Superior temporal gyrus (tissue), 1 donor: ENCODE data around the gene LHX3.

Source experiments
- DNase-seq: peaks from one replicate; pipeline ENCODE4 v3.0.0-alpha.2; 2016; ENCODE audit errors: extremely low spot score

The LHX3 gene

DNA sequence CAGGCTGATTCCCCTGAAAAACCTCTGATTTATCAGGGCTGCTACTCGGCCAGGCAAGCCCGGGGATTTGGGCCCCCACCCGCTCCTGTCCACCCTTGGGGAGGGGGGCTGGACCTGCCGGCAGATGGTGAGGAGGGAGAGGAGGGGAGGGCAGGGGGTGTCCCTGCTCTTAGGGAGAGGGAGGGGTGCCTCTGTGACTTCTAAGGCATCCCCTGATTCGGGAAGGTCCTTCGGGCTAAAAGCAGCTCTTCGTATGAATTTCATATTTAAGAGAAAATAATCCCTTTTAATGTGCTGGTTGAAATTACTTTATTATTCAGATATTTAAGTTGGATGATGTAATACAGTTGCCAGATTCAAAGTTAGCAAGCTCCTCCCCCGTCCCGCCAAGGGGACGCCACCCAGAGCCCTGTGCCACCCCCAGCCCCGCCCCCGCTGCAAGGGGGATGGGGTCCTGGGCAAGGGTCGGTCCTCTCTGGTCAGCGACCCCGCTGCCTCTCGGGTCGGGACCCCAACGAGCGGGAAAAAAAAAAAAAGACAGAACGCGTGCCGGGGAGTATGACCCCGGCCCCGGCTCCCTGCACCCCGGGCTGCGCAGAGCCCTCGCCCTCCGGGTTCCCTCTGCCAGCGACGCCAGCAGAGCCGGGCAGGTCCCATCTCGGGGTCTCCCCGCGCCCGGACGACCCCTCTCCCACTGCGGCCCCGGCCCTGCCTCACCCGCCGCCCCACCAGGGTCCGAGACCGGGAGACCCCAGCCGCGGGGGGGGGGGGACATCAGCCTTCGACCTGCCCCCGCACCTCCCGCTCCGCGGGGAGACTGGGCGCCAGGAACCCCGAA lies 12.4 kb downstream of the LHX3 start:
- DNase-seq = no peak

- DNase-seq = no peak
These were observed 13.0 kb downstream of the LHX3 start for GRCh38 chr9:136191960-136192286.

DNA sequence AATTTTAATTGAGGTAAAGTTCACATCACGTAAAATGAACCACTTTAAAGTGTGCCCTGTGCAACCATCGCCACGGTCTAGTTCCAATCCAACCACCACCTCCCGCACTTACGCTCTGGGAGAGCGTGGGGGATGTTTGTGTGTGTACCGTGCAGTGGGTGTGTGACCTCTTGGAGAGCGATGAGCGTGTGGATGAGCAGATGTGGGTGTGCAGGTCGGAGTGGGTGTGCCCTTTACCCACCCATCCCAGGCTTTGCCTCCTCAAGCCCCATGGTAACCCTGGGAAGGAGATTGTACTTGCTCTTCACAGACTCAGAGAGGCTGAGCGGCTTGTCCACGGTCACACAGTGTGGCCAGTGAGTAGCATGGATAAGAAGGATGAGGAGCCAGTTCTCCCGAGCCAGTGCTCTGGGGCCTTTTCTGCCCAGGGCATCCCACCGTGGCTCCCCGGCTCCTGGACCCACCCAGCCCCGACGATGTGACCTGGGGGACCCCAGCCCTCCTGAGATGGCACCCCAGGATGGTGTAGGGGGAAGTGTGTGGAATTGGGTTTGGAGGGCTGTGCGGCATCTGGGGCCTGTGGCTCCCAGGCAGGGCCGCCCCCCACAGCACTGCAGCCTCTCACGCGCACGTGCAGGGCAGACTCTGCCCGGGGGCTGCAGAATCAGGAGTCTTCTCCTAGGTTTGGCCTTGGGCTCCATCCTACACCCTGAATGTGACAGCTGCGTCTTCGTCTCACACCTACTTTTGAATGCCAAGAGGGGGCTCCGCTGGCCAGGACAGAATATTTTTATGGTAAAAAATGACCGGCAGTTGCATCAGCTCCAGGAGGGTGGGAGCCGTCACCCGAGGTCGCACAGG lies 13.6 kb downstream of the LHX3 start:
- DNase-seq = no peak

DNA sequence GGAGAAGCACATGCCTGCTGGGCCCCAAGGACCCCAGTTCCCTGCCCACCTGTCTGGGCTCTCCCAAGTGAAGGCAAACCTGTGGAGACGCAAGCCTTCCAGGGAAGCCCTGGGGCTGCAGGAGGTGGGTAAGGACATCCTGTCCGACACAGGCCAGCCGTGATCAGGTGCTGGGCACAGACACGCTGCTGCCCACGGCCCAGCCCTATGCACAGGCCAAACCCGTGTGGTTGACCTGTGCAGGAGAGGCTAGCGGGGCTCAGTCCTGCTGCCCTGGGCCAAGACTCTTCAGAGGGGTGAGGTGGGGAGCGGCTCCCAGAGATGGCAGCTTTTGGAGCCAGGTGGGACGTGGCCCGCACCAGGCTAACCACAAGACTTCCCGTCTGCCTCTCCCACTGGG lies 14.3 kb downstream of the LHX3 start:
- DNase-seq = no peak

GRCh38 chr9:136190237-136190601 lies 14.7 kb downstream of the LHX3 start:
- no peak for DNase-seq

DNA sequence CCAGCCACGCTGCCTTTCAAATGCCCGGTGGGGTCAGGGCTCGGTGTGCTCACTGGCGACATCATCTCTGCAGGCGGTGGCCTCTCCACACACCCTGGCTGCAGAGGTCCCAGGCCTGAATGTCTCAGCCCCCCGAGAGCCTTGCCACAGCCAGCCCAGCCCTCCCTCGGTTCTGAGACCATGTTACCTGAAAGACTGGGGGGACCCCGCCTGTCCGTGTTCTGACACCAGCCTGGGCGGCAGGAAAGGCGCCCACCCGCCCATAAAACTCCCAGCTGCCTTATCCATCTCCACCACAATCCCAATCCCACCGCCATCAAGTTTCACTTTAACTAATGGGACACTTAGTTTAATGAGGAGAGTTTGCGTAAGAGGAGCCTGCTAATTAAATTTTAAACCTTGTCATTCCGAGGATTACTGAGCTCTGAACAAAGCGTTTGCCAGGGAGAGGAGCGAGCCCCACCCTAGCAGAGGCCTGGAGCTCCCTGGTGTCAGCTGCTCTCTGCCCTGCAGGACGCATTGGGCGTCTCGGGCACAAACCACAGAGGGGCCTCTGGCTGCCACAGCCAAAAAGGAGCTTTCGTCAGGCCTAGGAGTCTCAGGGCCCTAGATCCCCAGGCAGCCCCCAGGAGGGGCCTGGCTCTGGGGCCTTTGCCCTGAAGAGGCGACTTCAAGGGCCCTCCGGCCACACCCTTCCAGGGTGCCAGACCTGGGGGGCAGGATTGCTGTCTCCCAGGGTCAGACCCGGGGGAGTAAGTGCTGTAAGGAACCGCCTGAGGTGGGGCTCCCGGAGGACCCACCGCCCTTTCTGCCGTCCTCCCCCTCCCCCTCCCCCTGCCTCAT lies 15.3 kb downstream of the LHX3 start:
- DNase-seq = no peak

DNA sequence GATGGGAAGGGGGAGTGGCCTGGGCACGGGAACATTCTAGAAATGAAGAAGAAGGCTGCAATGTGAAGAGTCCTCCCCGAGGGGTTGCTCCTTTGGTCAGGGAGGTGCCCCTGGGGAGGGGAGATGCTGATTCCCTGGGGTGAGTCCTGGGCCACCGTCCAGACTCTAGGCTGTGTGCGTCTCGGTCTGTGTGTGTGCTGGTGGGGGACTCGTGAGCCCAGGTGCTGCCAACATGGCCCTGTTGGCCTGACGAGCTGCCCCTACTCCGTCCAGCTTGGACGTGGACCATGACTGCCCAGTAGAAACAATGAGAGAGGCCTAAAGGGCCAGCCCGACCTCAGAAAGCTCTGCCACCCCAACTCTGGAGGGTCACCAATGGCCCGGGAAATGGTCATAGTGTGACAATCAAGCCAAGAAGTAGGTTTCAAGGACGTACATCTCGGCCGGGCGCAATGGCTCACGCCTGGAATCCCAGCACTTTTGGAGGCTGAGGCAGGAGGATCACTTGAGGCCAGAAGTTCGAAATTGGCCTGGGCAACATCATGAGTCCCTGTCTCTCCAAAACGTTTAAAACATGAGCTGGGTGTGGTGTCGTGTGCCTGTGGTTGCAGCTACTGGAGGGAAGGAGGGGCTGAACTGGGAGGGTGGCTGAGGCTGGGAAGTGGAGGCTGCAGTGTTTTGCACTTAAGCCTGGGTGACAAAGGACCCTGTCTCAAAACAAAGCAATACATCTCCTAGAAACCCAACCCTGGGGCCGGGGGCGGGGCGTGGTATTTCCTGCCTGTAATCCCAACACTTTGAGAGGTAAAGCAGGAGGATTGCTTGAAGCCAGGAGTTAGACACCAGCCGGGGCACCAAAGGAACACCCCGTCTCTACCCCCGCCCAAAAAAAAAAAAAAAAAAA lies 17.0 kb downstream of the LHX3 start:
- no peak for DNase-seq

- no peak for DNase-seq
These were observed 17.7 kb downstream of the LHX3 start for GRCh38 chr9:136187197-136187596.

DNA sequence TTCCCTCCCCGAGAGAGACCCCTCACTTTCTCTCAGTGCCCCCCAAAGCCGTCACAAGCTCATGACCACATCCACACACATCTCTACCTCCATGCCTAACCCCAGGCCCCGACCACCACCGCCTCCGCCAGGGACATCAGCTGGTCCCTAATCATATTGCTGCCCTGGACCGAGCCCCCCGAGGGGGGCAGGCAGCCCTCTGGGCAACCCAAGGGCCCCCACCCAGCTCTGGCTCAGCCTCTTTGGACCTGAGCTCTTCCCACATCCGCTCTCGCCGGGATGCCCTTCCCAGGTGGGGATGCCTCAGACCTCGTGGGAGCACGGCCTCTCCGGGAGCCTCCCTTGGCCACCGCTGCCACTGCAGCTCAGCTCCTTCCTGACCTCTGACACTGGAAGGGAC lies 18.5 kb downstream of the LHX3 start:
- no peak for DNase-seq

- no peak for DNase-seq
These were observed 19.1 kb downstream of the LHX3 start for GRCh38 chr9:136185596-136186366.

DNA sequence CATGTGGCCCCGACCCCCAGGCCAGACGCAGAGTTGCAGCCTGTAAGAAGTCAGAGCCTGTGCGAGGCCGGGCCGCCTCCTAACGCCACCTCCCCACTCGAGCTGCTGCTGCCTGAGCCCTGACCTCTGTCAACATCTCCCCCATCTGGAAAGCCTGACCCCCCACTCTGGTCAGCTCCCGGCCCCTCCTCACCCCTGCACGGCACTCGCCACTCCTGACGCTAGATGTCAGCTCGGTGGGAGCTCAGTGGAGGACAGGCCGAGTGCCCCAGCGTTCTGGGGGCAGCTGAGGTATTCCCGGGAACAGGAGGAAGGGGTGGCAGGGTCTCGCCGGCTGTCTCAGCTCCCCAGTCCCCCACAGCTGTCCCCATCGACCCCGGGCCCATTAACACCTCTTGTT lies 19.9 kb downstream of the LHX3 start:
- DNase-seq = no peak

DNA sequence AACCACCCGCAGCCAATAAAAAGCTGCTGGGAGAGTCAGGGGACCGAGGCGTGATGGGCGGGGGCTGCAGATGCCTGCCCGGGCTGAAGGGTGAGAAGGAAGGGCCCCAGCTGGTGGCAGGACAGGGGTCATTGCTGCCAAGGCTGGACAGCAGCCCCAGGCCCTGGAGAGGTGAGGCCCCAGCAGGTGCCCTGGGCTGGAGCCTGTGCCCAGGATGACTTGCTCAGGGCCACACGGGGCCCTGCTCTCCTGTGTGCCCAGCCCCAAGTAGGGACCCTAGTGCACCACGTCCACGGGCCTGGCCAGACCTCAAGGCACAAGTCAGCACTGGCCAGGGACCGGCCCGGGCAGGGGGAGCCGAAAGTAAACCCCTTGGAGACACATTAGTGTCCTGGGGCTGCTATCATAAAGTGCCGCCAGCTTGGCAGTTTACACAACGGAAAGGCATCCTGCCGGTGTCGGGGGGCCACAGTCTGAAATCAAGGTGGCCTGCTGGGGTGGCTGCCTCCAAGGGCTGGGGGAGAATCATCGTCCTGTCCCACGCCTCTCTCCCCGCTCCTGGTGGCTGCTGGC lies 22.0 kb downstream of the LHX3 start:
- DNase-seq = no peak

DNA sequence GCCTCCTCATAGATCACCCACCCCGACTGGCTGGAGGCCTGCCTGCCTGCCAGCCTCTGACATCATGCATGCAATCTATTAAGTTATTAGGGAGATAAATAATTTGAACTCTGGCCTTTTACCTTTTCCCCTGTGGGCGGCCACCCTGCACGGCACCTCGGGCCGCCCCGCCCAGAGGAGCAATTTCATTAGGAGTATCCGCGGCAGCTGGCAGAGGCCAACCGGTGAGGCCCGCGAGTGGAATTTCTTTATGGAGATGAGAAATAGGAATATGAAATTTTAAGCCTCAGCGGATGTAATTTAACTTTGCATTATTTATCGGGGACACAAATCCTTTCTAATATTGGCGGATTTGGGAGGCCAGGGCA lies 22.5 kb downstream of the LHX3 start:
- no peak for DNase-seq

DNA sequence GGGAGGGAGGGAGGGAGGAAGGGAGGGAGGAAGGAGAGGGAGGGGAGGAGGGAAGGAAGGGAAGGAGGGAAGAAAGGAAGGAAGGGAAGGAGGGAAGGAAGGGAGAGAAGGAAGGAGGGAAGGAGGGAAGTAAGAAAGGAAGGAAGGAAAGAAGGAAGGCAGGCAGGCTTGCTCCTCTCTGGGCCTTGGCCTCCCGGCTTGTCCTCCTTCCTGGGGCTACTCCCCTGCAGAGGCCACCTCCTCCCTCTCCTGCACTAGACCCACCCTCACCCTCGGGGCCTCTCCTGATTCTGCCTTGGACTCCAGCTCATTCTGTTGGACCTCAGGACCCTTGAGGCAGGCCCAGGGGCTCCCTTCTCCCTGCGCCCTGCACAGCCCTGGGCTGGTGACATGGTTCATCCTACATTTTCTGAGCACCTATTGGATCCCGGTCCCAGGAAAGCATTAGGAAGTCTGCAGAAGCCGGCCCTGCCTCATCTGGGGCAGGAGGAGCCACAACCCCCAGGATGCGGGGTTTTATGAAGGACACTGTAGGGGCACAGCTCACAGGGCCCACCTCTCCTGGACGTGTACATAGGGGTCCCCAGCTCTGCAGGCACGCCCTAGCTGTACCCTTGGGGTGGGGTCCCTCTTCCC lies 23.0 kb downstream of the LHX3 start:
- DNase-seq = no peak

- DNase-seq = no peak
These were observed 24.3 kb downstream of the LHX3 start for GRCh38 chr9:136180586-136180985.

DNA sequence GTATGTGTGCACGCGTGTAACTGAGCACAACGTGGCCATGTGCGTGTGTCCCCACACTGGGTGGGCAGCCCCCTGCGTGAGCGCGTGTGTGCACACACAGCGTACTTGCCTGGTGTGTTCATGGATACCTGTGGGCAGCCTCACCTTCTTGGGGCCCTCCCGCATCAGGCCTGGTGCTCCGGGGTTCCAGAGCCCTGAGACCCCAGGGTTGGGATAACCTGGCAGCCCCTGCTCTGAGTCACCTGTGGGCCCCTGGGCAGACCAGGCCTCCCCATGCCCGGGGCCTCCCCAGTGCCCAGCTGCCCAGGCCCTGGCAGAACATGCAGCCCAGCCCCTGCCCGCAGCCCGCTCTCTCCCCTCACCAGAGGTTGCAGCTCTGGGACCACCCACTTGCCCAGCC lies 25.2 kb downstream of the LHX3 start:
- DNase-seq = no peak

GRCh38 chr9:136179101-136179616 lies 25.8 kb downstream of the LHX3 start:
- DNase-seq = no peak

- no peak for DNase-seq
These were observed 26.2 kb downstream of the LHX3 start for GRCh38 chr9:136178773-136179075.

- no peak for DNase-seq
These were observed 26.7 kb downstream of the LHX3 start for GRCh38 chr9:136178061-136178772.
